Activated gamma-delta T cell treated with Interleukin-2 at 50 U/mL for 16 hours (primary cell): Measurements from ENCODE around the gene C1orf35.

Source experiments
- DNase-seq: peaks from one replicate; pipeline ENCODE4 v3.0.0-alpha.2; 2020

Gene C1orf35

DNA sequence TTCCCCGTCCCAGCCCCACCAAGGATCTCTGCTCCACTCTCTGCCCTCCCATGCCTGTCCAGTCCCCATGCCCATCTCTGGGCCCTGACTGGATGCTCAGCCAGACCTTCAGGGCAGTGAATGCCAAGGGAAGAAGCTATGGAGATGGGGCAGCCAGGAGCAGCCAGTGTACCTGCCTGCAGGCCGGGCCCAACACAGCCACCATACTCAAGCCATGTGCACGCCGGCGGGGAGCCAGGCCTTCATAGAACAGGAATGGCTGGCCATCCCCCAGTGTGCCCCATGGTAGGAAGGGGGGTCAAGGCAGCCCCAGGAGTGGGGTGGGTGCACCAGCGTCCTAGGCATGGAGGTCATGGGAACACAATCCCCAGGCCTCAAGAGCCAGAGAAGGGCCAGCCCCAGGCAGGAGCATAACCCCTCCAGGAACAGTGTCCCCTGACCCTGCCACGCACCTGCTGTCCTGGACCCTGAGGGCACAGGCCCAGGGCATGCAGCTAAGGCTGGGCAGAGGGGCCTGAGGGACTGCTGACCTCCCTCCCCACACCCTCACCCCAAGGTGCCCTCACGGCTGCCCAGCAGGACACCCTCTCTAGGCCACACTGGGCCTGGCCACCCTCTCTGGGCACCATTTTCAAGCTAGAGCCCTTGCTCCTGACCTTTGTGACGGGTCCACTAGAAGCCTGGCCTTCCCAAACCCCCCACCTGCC is 40.9 kb downstream of the C1orf35 start:
- no peak for DNase-seq

GRCh38 chr1:228061411-228062084 is 41.6 kb downstream of the C1orf35 start:
- DNase-seq: no peak

DNA sequence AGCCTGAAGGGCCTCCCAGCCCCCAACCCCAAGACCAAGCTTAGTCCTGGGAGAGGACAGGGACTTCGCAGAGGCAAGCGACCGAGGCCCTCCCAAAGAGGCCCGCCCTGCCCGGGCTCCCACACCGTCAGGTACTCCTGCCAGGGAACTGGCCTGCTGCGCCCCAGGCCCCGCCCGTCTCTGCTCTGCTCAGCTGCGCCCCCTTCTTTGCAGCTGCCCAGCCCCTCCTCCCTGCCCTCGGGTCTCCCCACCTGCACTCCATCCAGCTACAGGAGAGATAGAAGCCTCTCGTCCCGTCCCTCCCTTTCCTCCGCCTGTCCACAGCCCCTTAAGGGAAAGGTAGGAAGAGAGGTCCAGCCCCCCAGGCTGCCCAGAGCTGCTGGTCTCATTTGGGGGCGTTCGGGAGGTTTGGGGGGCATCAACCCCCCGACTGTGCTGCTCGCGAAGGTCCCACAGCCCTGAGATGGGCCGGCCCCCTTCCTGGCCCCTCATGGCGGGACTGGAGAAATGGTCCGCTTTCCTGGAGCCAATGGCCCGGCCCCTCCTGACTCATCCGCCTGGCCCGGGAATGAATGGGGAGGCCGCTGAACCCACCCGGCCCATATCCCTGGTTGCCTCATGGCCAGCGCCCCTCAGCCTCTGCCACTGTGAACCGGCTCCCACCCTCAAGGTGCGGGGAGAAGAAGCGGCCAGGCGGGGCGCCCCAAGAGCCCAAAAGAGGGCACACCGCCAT is 42.5 kb downstream of the C1orf35 start:
- DNase-seq: no peak

DNA sequence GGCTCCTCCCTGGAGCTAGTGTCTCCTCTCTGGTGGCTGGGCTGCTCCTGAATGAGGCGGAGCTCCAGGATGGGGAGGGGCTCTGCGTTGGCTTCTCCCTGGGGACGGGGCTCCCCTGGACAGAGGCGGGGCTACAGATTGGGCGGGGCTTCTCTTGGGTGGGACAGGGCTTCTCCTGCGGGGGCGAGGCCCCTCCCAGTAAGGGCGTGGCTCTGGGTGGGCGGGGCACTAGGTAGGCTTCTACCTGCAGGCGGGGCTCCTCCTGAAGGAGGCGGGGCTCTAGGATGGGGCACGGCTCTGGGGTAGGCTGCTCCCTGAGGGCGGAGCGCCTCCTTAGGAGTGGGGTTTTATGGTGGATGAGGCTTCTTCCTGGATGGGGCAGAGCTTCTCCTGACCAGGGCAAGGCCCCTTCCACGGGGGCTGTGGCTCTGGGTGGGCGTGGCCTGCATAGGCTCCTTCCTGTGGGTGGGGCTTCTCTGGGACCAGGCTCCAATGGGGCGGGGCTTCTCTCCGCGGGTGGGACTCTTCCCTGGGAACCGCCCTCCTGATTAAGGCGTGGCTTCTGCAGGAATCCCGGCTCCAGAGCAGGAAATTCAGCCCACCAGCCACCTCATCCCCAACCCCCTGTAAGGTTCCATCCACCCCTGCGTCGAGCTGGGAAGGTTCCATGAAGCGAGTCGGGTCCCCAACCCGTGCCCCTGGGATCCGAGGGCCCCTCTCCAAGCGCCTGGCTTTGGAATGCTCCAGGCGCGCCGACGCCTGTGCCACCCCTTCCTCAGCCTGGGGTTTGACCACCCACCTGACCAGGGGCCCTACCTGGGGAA is 43.3 kb downstream of the C1orf35 start:
- peak; percentile 51 for DNase-seq

GRCh38 chr1:228058949-228059633 is 44.0 kb downstream of the C1orf35 start:
- peak; percentile 26 for DNase-seq

DNA sequence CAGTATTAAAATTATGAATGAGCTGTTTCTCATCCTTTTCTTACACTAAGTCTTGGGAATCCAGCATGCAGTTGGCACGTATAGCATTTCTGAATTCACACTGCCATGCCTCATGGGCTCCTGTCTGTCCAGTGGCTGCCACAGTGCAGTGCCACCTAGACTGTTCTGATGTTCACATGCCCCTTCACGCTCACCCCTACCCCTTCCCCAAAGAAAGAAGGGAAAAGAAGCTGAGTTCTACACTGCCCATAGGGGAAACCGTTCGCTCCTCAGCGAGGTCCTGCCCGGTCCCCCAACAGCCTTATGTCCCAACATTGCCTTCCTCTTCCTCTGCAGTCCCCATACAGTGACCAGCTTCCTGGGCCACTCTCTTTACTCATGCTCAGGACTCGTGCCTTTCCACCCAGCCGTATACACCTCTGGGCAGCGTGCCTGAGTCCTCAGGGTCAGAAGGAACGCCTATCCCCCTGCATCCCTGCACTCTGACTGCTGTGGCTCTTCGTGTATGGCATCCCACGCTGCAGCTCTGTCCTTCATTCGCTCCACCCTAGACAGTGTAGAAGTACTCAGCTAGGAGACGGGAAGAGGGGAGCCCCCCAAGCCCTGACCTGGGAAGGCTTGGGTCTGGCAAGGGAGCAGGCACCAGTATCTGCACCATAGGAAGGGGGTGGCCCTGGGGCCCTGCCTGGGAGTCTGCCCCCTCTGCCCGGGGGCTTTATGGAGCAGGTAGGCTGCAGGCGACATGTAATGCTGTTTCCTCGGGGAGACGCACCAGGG is 44.8 kb downstream of the C1orf35 start:
- DNase-seq: no peak
